22Rv1 (cell line): Measurements from ENCODE around the gene COMMD9.

Experiments
- CTCF ChIP-seq: fragments of 450-650 bp; IDR thresholded peaks from 2 replicates; pipeline ENCODE4 v1.5.1; 2017; ENCODE audit warnings: mild to moderate bottlenecking
- ZFX ChIP-seq: fragments of 450-650 bp; IDR thresholded peaks from 2 replicates; pipeline ENCODE4 v1.6.1; 2017; ENCODE audit warnings: antibody characterized with exemption, borderline replicate concordance

DNA sequence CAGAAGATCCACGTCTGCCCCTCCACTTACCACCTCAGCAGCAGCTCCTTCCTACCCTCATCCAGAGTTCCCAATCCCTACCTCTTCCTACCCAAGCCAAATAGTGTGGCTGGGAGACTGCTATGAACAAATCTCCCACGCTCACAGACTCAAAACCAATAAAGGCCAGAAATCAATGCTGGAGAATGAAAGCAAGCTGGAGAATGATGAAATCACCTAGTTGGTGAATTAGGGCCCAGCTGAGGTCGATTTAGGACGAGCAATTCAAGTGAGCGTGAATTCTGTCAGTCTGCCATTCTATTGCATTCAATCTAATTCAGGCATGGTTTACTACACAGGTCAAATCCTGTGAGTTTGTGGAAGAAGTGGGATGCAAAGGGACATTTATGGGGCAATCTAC is 22.5 kb downstream of the COMMD9 start:
- no peak for TF ChIP-seq CTCF
- no peak for TF ChIP-seq ZFX
